HG03159 (cell line): ENCODE data around the gene HIGD1C.
"Not testable (repeated sequence)": the region's sequence is repeated elsewhere in the genome, so short reads cannot be mapped to it uniquely, and the experiment has no call there.

ENCODE experiments used
- ATAC-seq: cut with Tn5 transposase; IDR thresholded peaks from one replicate; pipeline ENCODE4 v1.9.1; 2021; ENCODE audit warnings: mild to moderate bottlenecking, moderate library complexity; ENCODE audit not compliant: unreplicated experiment

Gene HIGD1C

DNA sequence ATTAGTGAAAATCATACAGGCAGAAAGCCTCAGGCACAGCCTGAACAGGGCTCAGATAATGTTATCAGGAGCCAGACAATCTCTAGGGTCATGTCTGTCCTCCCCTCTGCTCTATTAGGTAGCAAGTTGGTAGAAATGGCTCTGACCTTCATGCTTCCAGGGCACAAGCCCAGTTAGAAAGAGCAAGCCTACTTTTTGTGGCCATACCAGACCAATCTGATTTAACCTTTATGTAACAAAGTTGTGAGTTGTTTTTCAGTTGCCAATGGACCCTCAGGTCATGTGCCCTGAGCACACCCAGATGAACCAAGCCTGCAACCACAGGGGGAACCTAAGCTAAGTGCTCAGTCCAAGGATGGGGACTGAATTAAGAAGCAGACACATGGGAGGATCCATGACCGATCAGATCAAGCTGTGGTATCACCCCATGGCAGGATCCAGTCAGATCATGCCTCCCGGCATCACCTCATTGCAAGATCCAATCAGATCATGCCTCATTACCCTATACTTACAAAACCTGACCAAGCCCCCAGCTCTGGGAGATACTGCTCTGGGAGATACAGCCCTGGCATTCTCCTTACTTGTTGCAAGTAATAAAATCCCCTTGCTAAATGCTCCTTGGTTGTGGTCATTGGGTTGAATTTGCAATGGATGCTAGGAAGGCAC, 18.8 kb upstream of the HIGD1C start:
- no peak for ATAC-seq

DNA sequence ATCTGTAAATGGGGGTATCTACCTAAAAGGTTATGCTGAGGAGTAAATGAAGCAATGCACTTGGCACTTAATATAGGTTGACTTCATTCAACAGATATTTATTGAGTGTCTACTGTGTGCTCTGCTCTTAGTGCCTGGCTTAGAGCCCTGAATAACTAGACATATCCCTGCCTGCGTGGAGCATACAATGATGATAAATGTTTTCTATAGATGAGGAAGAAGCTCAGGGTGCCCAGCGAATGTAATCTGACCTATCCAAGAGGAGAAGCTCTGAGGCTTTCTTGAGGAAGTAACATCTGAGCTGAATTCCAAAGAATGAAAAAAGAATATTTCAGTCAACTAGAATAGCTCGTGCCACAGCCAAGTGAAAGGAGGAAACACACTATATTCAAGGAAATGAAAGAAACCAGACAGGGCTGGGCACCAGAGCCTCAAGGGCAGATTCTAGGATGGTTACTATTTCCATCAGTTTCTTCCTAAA, 17.9 kb upstream of the HIGD1C start:
- ATAC-seq = no peak

DNA sequence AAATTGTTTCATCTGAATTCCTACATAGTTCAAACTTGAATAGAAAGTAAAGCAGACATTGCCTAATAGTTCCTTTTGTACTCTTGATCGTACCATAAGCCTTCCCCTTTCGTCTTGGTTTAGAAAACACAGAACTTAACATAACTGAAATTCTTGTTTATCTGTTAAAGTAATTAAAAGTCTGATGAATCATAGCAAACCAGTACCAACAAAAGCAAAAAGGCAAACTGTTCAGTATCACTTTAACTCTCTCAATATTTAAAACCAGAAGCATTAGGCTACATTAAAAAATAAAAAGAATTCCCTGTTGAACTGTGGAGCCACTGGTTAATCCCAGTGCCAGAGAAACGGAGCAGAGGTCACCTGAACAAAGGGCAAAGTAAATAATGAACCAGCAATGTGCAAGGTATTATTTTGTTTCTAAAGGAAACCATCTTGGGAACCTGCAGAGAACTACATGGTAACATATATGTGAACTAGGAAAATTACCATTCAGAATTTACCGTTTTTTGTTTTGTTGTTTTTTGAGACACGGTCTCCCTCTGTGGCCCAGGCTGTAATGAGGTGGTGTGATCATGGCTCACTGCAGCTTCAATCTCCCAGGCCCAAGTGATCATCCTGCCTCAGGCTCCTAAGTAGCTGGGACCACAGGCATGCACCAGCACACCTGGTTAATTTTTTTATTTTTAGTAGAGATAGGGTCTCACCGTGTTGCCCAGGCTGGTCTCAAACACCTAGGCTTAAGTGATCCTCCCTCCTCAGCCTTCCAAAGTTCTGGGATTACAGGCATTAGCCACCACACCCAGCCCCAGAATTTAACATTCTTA, 17.1 kb upstream of the HIGD1C start:
- no peak for ATAC-seq

DNA sequence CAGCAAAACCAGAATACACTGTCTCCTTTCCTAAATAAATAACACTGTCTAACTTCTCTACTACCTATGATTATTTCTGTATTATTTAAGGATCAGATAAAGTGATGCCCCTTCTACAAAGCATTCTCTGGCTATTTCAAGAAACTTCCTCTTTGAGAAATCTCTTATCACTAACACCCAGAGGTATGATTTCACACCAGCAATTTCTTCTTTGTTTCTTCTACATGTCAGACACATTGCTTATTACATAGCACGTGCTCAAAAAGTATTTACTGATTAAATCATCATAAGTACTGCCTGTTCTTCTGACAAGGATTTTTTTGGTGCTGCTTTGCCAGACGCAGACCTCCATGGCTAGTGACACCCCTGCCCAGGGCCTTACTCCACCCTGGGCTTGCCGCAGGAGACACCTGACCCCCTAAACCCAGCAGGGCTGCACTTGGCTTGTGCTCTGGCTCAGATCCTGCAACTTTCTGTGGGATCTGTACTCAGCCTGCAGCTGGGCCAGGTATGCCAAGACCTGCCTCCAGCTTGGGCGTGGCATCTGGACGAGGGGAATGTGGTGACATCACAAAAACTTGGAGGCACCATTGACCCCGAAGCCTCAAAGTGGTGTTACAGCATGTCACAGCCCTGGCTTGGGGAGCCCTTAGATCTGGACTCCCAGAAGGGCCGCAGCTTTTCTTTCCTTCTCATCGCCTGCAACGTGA, 15.4 kb upstream of the HIGD1C start:
- ATAC-seq = no peak

DNA sequence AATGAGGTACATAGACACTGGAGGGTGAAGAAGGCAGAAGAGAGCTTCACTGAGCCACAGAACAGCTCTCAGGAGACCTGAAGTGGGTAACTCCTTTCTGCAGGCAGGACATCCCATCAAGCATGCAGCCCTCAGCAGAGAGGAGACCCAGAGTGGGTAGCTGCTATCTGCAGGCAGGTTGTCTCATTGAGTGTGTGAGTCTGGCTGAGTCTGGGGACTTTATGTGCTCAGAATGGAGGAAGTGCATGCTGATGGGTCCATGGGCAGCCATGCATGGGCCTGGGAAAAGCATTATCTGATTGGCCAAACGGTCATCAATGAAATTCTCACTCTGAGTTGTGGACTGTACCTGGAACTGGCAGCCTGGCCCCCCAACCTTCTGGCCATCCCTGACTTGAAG, 14.7 kb upstream of the HIGD1C start:
- ATAC-seq = no peak

DNA sequence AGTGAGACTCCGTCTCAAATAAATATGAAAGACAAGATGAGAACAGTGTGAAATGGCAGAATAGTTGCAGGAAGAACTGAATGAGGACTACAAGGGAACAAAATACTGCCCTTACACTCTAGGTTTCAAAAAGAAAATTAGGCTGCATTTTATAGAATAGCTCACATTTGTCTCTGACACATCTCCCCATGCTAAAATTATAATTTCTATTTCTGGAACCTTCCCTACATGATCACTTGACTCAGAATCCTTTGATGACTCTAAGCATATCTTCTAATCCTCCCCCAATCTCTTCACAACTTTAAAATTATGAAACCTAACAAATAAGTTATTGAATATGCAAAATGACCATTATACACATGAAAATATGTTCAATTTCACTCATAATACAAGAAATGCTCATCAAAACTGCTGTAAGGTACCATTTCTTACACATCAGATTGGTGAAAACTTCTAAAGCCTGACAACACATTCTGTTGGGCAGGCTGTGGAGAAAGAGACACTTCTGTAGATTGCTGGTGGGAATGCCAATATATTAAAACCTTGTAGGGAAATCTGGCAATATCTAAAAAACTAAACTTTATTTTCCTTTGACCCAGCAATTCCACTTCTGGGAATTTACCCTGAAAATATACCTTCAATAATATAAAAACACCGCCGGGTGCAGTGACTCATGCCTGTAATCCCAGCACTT, 4.3 kb upstream of the HIGD1C start:
- ATAC-seq = no peak

DNA sequence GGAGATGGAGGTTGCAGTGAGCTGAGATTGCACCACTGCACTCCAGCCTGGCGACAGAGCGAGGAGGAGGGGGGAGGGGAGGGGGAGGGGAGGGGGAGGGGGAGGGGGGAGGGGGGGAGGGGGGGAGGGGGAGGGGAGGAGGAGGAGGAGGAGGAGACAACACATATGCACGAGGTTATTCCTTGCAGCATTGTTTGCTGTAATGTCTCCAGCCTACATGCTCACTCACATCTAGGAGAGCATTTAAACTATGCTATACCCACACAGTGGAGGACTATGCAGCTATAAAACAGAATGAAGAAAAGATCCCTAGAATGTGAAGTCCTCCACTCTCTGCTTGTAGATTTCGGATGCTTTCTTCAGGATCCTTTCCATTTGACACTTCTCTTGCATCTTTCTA, 3.5 kb upstream of the HIGD1C start:
- no peak for ATAC-seq

DNA sequence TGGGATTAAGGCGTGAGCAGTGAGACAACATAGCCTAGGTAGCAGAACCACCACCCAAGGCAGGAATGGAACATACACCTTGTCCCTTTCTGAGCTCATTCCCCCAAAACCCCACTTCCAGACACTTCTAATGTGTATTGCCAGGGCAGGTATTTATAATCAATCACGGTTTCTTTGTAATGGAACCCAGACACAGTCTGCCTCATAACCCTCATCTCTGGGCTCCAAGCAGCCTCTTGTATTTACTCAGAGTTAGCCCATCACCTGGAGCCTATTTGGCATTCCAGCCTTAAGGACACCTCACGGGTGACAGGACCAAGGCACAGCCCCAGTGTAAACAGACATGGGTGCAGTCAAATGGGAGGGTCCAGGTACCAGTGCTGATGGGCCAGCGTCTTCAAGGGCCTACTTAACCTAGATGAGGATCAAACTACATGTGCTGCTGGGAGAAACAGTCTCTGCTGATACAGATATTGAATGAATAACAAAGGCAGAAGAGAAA, 2.5 kb upstream of the HIGD1C start:
- no peak for ATAC-seq

DNA sequence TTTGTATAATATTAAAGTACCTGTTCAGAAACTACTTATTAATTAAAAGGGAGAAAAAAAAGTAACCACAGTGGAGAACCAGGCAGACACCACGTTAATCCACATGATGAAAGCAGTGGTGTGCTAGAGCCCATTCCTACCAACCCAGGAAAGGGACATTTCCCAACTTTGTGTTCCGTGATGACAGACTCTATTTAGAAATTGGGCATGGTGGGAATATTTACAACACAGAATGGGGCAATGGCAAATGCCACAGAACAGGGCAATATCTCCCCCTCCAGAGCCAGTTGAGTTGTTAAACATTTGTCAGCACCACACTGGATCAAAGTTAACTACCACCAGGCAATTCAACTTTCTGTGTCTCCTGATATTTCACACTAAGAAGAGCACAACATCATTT, 1.2 kb upstream of the HIGD1C start:
- no peak for ATAC-seq

DNA sequence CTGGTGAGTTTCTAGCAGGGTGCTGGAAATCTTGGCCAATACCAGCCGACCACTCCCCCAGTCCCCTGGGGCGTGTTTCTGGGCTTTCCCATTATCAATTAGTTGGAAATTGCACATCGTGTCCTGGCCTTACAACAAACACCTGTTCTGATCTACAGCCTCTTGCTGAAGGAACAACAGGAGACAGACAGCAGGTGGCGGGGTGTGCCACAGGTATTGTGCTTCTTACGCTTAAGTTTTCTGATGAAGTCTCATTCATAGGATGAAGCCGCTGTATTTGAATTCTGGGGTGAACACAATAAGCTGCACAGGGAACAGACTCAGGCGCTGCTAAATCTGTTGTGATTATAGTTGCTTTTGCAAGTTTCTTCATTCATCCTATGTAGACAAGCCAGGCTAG, 703 bp downstream of the HIGD1C start:
- ATAC-seq = no peak

DNA sequence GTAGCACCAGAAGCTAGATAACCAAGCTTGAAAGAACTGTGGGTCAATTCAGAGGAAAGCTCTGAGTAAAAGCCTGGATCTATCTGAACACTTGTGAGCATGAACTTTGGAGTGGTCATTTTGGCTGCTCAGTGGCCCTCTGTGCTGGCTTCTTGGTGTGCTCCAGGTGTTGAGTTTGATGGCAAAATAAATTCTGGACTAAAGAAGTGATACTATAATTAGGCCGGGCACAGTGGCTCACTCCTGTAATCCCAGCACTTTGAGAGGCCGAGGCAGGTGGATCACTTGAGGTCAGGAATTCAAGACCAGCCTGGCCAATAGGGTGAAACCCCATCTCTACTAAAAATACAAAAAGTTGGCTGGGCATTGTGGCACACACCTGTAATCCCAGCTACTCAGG, 2.4 kb downstream of the HIGD1C start:
- ATAC-seq = not testable (repeated sequence)

DNA sequence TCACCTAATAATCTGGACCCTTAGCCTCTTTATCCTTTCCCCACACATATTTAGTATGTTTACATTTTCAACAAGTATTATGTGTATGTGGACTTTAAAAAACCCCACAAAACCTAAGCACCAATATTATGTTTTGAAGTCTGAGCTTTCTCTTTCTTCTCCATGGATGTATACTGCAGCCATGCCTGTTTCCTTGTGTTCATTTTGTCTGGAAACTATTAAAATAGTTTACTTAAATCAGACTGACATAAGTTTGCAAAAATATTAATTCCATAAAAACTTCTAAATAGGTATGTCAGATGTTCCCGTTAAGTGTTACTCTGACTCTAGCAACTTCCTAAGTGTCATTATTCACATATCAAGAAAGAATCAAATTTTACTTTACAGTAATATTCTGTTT, 2.9 kb downstream of the HIGD1C start:
- no peak for ATAC-seq

DNA sequence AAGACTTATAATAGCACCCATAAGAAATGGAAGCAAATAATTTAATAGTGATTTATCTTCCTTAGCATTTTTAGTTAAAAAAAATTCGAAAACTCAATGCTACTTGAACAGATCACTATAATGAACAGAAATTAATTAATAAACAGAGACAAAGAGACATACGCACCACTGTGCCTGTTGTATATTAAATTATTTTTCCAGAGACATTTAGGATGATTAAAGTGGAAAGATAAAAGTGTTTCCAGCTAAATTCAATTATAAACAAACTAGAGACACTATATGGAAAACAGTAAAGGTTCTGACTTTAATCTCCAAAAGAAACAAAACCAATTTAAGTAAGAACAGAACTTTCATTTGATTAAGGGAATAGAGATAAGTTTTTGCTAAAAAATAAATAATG, 3.4 kb downstream of the HIGD1C start:
- no peak for ATAC-seq

DNA sequence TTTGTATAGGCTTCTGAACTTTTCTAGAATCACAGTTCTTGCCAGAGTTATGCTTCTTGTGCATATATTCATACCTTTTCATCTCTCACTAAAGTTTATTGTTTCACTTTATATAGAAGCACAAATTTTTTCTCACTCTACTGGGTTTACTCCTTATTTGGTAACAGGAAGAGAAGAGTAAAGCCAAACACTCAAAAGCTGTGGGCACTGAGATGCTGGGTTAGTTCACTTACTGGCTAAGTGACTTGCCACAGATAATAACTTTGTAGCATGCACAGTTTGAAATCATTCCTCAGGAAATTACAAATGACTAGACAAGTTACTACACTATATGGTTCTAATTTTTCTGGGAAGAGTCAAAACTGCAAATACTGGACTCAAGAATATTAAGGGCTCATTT, 7.8 kb downstream of the HIGD1C start:
- no peak for ATAC-seq

DNA sequence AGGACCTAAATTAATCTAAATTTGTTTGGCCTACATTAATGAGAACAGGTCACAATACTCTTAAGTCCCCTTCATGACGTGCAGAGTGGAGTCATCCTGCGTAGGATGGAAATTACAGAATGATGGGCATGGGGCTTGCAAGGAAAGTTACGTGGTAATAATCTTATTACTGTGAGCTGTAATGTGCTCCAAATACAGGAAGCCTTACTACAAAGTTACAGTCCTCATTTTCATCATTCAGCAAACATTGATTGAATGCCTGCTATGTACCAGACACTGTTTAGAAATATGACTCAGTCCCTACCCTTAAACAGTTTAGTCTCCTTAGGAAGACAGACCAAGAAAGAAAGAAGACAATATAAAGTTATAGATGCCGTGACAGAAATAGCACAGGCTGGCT, 9.4 kb downstream of the HIGD1C start:
- ATAC-seq = no peak

DNA sequence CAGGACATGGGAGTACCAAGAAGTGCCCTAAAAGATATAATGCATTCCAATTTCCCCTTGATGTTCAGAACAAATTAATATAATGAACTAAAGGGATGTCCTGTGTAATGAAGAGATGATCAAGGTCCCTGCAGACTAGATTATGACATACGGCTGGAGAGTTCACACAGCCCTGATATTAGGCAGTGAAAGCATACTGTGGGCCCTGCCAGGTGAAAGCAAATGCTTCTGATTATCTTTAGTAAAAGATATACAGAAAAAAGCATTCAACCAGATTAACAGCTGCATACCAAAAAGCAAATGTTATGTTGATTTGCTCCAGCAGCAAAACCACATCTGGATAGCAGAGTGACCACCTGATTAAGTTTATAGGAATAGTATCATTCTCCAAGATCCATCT, 12.1 kb downstream of the HIGD1C start:
- no peak for ATAC-seq

DNA sequence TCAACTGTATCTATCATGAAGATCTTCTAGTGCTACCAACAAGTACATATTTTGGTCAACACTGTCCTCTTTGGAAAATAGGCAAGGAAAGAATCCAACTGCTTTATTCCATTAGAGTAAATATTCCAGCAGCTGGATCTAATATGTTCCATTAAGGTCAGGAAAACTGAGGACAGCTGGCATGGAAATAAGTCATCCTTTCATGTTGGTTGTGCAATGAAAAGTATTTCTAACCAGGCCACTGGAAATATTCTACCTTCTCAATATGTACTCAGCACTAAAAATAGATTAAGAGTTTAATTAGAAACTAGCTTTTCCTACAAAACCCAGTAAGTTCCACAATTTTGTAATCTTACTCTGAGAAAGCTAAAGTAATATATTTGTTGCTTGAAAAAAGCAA, 19.6 kb downstream of the HIGD1C start:
- ATAC-seq = no peak

DNA sequence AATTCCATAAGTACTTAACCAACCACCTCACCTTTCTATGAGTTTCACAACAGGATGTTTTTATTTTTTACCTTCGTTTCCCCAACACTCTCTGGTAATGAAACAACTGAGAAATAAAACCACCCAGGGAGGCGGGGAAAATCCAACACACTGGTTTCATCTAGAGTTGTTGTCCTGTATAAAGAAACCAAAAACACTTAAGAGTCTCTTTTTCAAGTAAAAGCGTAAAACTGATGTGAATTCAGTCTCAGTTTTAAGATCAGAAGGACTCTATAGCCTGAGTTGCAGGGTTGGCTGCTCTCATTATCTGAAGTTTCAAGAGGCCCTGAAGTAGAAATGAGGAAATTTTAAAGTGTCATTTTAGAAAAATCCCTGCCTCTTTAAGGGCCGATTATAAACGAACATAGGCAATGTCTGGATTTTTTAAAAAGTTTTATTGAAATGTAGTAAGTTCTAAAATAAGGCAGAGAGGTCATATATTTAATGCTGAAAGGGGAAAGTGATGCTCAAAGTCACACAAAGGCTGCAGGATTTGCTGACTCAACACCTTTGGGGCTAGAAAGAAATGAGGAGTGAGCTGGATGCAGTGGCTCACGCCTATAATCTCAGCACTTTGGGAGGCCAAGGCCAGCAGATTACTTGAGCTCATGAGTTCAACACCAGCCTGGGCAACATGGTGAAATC, 27.2 kb downstream of the HIGD1C start:
- ATAC-seq = no peak

DNA sequence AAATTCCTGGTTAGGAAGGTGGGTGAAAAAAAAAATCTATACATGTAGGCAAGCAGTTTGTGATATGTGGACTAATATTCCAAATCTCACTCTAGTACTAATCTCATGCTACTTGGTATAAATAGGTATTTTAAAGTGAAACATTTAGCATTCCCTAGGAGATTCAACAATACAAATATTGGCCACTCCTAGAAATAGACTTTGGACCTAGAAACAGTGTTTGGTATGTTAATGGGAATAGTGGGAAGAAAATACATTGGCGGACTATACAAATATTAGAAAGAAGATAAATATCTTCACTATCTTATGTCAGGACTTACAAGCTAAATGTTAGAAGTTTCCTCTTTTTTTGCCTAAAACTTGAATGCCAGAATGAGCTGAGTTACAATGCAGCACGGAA, 28.2 kb downstream of the HIGD1C start:
- no peak for ATAC-seq
